ENCODE results near the gene CLK4.

DNA sequence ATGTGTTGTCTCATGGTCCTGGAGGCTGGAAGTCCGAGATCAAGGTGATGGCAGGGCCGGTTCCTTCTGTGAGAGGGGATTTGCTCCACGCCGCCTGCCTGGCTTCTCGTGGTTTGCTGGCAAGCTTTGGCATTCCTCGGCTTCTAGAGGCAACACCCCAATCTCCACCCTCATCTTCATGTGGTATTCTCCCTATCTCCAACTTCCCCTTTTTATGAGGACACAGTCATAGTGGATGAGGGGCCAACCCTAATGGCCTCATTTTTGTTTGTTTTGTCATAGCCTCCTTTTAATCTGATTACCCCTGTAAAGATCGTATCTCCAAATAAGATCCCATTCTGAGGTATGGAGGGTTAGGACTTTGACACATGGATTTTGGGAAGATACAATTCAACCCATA is 41.7 kb upstream of the CLK4 start:
- TF ChIP-seq, protein P1, sequence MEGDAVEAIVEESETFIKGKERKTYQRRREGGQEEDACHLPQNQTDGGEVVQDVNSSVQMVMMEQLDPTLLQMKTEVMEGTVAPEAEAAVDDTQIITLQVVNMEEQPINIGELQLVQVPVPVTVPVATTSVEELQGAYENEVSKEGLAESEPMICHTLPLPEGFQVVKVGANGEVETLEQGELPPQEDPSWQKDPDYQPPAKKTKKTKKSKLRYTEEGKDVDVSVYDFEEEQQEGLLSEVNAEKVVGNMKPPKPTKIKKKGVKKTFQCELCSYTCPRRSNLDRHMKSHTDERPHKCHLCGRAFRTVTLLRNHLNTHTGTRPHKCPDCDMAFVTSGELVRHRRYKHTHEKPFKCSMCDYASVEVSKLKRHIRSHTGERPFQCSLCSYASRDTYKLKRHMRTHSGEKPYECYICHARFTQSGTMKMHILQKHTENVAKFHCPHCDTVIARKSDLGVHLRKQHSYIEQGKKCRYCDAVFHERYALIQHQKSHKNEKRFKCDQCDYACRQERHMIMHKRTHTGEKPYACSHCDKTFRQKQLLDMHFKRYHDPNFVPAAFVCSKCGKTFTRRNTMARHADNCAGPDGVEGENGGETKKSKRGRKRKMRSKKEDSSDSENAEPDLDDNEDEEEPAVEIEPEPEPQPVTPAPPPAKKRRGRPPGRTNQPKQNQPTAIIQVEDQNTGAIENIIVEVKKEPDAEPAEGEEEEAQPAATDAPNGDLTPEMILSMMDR (IDR thresholded peaks at IDR 0.05): no peak
- no peak for TF ChIP-seq POLR2A (IDR thresholded peaks at IDR 0.05)
